Mammary epithelial cell (primary cell): ENCODE data around the gene SH3RF3.

Experiments
- CTCF ChIP-seq, 2 donors: IDR thresholded peaks in 1 of 2; conservative IDR thresholded peaks in 1 of 2; 2 replicates each; pipeline ENCODE4 v1.5.1; 2011 to 2012; ENCODE audit warnings: inconsistent platforms in 2 of 2, low read length in 2 of 2, mild to moderate bottlenecking in 2 of 2, control low read depth in 1 of 2, low read depth in 1 of 2; ENCODE audit not compliant: insufficient read depth in 1 of 2; ENCODE audit errors: extremely low read depth in 1 of 2
- EZH2 ChIP-seq: IDR thresholded peaks from 2 replicates; pipeline ENCODE4 v1.6.1; 2012; ENCODE audit warnings: low read length, inconsistent platforms, borderline replicate concordance

GRCh38 chr2:109282865-109283264 lies 153.9 kb downstream of the SH3RF3 start:
- TF ChIP-seq CTCF (conservative IDR thresholded peaks at IDR 0.05 in 1 of 2, IDR thresholded peaks at IDR 0.05 in 1 of 2; ENCODE audit: extremely low read depth in 1 of 2, insufficient read depth in 1 of 2, low read depth in 1 of 2, low read length in 2 of 2) (no peak), EZH2 (no peak)
